ENCODE measurements around the gene VSIR. TPM values are rescaled to one million over a fixed set of nuclear protein-coding genes. Genes with fewer than 3 reads are reported as not detected.

VSIR gene
- total and polyA plus RNA-seq, 9 of the 15 experiments (the other 6 are each of a cell fraction or from before 2014, with no cell fraction given): 0.14 to 20.5 (median 9.3) TPM

- WGBS (ENCODE audit: insufficient coverage, low coverage, missing lambda C conversion rate): 24% methylated on average over 3 of the region's 3 CpGs
- ATAC-seq: no peak
- Histone ChIP-seq H3K4me2 (ENCODE audit: insufficient read depth, low read length) (no peak overlapping the region), H3K27ac (ENCODE audit: extremely low read depth, low read depth, low read length) (no peak overlapping the region), H3K79me2 (ENCODE audit: control insufficient read depth, insufficient read depth, low read length) (no peaks in the 10 kb centered on the region), H3K9me1 (ENCODE audit: control insufficient read depth, insufficient read depth, low read length) (no peaks in the 10 kb centered on the region), H3K9me3 (replicated peaks; ENCODE audit: control insufficient read depth, insufficient read depth, low read depth, low read length) (no peaks in the 10 kb centered on the region), H3K4me1 (replicated peaks in 1 of 2; ENCODE audit: control insufficient read depth in 2 of 2, insufficient read depth in 2 of 2, low read length in 2 of 2) (peaks cover 8 to 25% of the 10 kb centered on the region in 2 experiments; a peak in 4 of 5 replicates), H3K27me3 (ENCODE audit: control insufficient read depth in 2 of 2, insufficient read depth in 2 of 2, low read length in 2 of 2) (peaks cover 0 to 13% of the 10 kb centered on the region in 2 experiments; a peak in 2 of 5 replicates), H3K9ac (ENCODE audit: insufficient read depth in 1 of 2, low read depth in 2 of 2, low read length in 2 of 2) (no peak overlapping the region), H3K4me3 (no peak overlapping the region), H2AFZ (ENCODE audit: low read depth, low read length) (no peak overlapping the region), H4K20me1 (replicated peaks; ENCODE audit: control insufficient read depth, insufficient read depth, low read length) (no peaks in the 10 kb centered on the region; the same call in 1 of the 2 replicates), H3K36me3 (ENCODE audit: control insufficient read depth, insufficient read depth, low read length) (no peaks in the 10 kb centered on the region)
- no peak for DNase-seq (ENCODE audit: extremely low read depth in 1 of 4, low spot score in 3 of 4)
- CTCF ChIA-PET (ENCODE audit: low intra/inter-chr PET ratio): interaction anchor here (1.3 kb wide), 1 partner anchor 135 kb away, joined by 7 read pairs; no protein-coding TSS in a partner anchor
- in situ Hi-C loops (cut with MboI) (no loop called here), intact Hi-C loops (cut with micrococcal nuclease) (no loop called here)
- no peak for FAIRE-seq
- TF ChIP-seq MED1 (CRISPR knock-in tag; IDR thresholded peaks at IDR 0.05; ENCODE audit: borderline replicate concordance): 0 out of 2 replicates have a peak, but pooled peaks have one; percentile 61
- no peak for TF ChIP-seq SP1 (CRISPR knock-in tag; IDR thresholded peaks at IDR 0.05)
- no TSS peak for BruUV-seq (replicated peaks)
- POLR2A ChIA-PET: no interaction called here
Measured at GRCh38 chr10:71761105-71761511, 12.2 kb downstream of the VSIR start.

DNA sequence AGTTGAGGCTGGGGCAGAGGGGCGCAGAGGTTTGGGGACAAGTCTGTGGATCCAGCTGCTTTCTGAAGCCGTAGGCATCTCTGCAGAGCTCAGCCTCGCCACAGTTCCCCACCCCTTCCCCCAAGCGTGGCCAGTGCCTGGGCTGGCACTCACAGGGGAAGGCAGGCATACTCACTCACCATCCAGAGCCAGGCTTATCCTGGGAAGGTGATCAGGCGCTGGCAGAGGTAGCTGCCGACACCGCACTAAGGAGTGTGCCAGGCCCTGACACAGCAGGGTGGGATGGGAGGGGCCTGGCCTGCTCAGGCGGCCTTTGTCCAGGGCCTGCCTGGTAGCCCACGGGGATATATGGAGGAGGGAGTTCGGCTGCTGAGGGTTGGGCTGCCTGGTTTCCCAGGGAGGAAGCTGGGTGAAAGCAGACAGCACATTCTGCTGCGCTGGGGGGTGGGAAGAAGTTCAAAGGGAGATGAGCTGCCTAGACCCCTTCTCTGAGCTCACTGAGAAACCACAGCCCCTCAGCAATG, 15.9 kb downstream of the VSIR start:
- H2AFZ ChIP-seq (ENCODE audit: low read depth, low read length): no peak overlapping the region
- no peaks in the 10 kb centered on the region for H3K79me2 ChIP-seq (ENCODE audit: control insufficient read depth, insufficient read depth, low read length)
- intact Hi-C loops (cut with micrococcal nuclease): no loop called here
- no peak for DNase-seq (ENCODE audit: extremely low read depth in 1 of 4, low spot score in 3 of 4)
- WGBS (ENCODE audit: insufficient coverage, low coverage, missing lambda C conversion rate): 33% methylated on average over 11 of the region's 11 CpGs
- no peaks in the 10 kb centered on the region for H3K9me3 ChIP-seq (replicated peaks; ENCODE audit: control insufficient read depth, insufficient read depth, low read depth, low read length)
- FAIRE-seq: no peak
- peaks cover 4 to 22% of the 10 kb centered on the region in 2 experiments; a peak in 3 of 5 replicates for H3K27me3 ChIP-seq (ENCODE audit: control insufficient read depth in 2 of 2, insufficient read depth in 2 of 2, low read length in 2 of 2)
- no peaks in the 10 kb centered on the region; the same call in 1 of the 2 replicates for H4K20me1 ChIP-seq (replicated peaks; ENCODE audit: control insufficient read depth, insufficient read depth, low read length)
- H3K4me2 ChIP-seq (ENCODE audit: insufficient read depth, low read length): no peak overlapping the region
- no peak overlapping the region for H3K4me3 ChIP-seq
- no peaks in the 10 kb centered on the region for H3K9me1 ChIP-seq (ENCODE audit: control insufficient read depth, insufficient read depth, low read length)
- no TSS peak for BruUV-seq (replicated peaks)
- CTCF ChIA-PET (ENCODE audit: low intra/inter-chr PET ratio): no interaction called here
- H3K36me3 ChIP-seq (ENCODE audit: control insufficient read depth, insufficient read depth, low read length): no peaks in the 10 kb centered on the region
- no peak overlapping the region for H3K27ac ChIP-seq (ENCODE audit: extremely low read depth, low read depth, low read length)
- peak overlapping the region in 1 of 2 experiments; percentile 62; a peak in 1 of 4 replicates for H3K9ac ChIP-seq (ENCODE audit: insufficient read depth in 1 of 2, low read depth in 2 of 2, low read length in 2 of 2)
- ATAC-seq: no peak
- POLR2A ChIA-PET: interaction anchor here (0.9 to 1.7 kb wide), 6 partner anchors 9 to 139 kb away, joined by 3 to 7 read pairs (median 4); no protein-coding TSS in a partner anchor
- peaks cover 28 to 41% of the 10 kb centered on the region in 2 experiments for H3K4me1 ChIP-seq (replicated peaks in 1 of 2; ENCODE audit: control insufficient read depth in 2 of 2, insufficient read depth in 2 of 2, low read length in 2 of 2)
- in situ Hi-C loops (cut with MboI): no loop called here
- TF ChIP-seq SAFB2 (IDR thresholded peaks at IDR 0.05; ENCODE audit: borderline replicate concordance, low read depth, low read length, severe bottlenecking): no peak
- TF ChIP-seq, protein P1, sequence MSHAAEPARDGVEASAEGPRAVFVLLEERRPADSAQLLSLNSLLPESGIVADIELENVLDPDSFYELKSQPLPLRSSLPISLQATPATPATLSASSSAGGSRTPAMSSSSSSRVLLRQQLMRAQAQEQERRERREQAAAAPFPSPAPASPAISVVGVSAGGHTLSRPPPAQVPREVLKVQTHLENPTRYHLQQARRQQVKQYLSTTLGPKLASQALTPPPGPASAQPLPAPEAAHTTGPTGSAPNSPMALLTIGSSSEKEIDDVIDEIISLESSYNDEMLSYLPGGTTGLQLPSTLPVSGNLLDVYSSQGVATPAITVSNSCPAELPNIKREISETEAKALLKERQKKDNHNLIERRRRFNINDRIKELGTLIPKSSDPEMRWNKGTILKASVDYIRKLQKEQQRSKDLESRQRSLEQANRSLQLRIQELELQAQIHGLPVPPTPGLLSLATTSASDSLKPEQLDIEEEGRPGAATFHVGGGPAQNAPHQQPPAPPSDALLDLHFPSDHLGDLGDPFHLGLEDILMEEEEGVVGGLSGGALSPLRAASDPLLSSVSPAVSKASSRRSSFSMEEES (CRISPR knock-in tag; IDR thresholded peaks at IDR 0.05): no peak
- no peak for TF ChIP-seq FOXO4 (CRISPR knock-in tag; IDR thresholded peaks at IDR 0.05)
- no peak for TF ChIP-seq HDAC1 (IDR thresholded peaks at IDR 0.05)
- no peak for TF ChIP-seq ZNF398 (CRISPR knock-in tag; IDR thresholded peaks at IDR 0.05)
